Prostate gland (tissue), 2 donors: ENCODE results near the gene PODXL2. TPM values are rescaled to one million over a fixed set of nuclear protein-coding genes. Genes with fewer than 3 reads are reported as not detected.

ENCODE experiments used
- DNase-seq: peaks from one replicate; pipeline ENCODE4 v3.0.0-alpha.2; 2019; ENCODE audit warnings: low spot score
- H3K27ac ChIP-seq, 2 donors: fragments of 200-600 bp; sonication (generic); 2 replicates each; pipeline ENCODE4 v1.5.1; 2017 to 2019
- H3K27me3 ChIP-seq: fragments of 200-600 bp; sonication (generic); replicated peaks from 2 replicates; pipeline ENCODE4 v1.5.1; 2019; ENCODE audit not compliant: insufficient read depth
- H3K36me3 ChIP-seq, 2 donors: fragments of 200-600 bp; sonication (generic); 1 replicate in 1 of 2; 2 replicates in 1 of 2; pipeline versions ENCODE4 v1.5.1 to v1.8.1; 2017 to 2019
- H3K4me1 ChIP-seq: fragments of 200-600 bp; sonication (generic); replicated peaks from 2 replicates; pipeline ENCODE4 v1.5.1; 2019
- H3K4me3 ChIP-seq, 2 donors: fragments of 200-600 bp; sonication (generic); 2 replicates each; pipeline ENCODE4 v1.5.1; 2017 to 2019
- H3K9me3 ChIP-seq: fragments of 200-600 bp; sonication (generic); 2 replicates; pipeline ENCODE4 v1.5.1; 2017
- CTCF ChIP-seq, 4 experiments: fragments of 200-600 bp in 2 of 4; fragments of 450-650 bp in 2 of 4; sonication (generic) in 2 of 4; IDR thresholded peaks; 1 replicate in 3 of 4; 2 replicates in 1 of 4; pipeline ENCODE4 v1.5.1; 2016 to 2019; ENCODE audit warnings: antibody characterized with exemption in 4 of 4, mild to moderate bottlenecking in 2 of 4, moderate library complexity in 2 of 4
- POLR2A ChIP-seq: fragments of 450-650 bp; IDR thresholded peaks from one replicate; pipeline ENCODE4 v1.6.1; 2016; ENCODE audit warnings: antibody characterized with exemption, mild to moderate bottlenecking
- POLR2AphosphoS5 ChIP-seq: sonication (generic); formaldehyde crosslinking; IDR thresholded peaks from one replicate; pipeline ENCODE4 v1.6.1; 2017; ENCODE audit warnings: antibody characterized with exemption
- WGBS: methylation state at CpG from one replicate; pipeline ENCODE4 v1.1.5; 2018; 5-methylcytosine and 5-hydroxymethylcytosine counted together
- intact Hi-C: fragments of 100-400 bp; cut with DNase I; formaldehyde crosslinking; loops from one replicate; pipeline ENCODE4 v1.14.2; 2022
- total RNA-seq, 2 donors: library from RNA; depleted of rRNA; stranded (reverse); fragments of >200 nt; gene quantifications; one replicate each; pipeline ENCODE4 v1.1.0, GENCODE V29; 2016

The PODXL2 gene, protein sequence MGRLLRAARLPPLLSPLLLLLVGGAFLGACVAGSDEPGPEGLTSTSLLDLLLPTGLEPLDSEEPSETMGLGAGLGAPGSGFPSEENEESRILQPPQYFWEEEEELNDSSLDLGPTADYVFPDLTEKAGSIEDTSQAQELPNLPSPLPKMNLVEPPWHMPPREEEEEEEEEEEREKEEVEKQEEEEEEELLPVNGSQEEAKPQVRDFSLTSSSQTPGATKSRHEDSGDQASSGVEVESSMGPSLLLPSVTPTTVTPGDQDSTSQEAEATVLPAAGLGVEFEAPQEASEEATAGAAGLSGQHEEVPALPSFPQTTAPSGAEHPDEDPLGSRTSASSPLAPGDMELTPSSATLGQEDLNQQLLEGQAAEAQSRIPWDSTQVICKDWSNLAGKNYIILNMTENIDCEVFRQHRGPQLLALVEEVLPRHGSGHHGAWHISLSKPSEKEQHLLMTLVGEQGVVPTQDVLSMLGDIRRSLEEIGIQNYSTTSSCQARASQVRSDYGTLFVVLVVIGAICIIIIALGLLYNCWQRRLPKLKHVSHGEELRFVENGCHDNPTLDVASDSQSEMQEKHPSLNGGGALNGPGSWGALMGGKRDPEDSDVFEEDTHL
- total RNA-seq, result 10 to 100 TPM; 63.9 to 73.7 TPM

- H3K36me3 ChIP-seq, result no peaks in the 10 kb centered on the region
- H3K4me3 ChIP-seq, result peak within 1 kb of the TSS; percentile 35 to 48
- no peaks in the 10 kb centered on the region for H3K9me3 ChIP-seq
- intact Hi-C loops, result no loop called here
- no peaks in the 10 kb centered on the region for H3K27me3 ChIP-seq
- 15% methylated on average over 34 of the region's 105 CpGs for WGBS
- peak; percentile 24 for DNase-seq
- no peak within 1 kb of the TSS for H3K27ac ChIP-seq
- TF ChIP-seq POLR2A, result no peak
- peaks cover 3% of the 10 kb centered on the region for H3K4me1 ChIP-seq
Measured at GRCh38 chr3:127628788-127629466, at the start of gene PODXL2. PODXL2 (plus strand) TSS chr3:127629185; CDS start chr3:127629220, 35 bp downstream.

DNA sequence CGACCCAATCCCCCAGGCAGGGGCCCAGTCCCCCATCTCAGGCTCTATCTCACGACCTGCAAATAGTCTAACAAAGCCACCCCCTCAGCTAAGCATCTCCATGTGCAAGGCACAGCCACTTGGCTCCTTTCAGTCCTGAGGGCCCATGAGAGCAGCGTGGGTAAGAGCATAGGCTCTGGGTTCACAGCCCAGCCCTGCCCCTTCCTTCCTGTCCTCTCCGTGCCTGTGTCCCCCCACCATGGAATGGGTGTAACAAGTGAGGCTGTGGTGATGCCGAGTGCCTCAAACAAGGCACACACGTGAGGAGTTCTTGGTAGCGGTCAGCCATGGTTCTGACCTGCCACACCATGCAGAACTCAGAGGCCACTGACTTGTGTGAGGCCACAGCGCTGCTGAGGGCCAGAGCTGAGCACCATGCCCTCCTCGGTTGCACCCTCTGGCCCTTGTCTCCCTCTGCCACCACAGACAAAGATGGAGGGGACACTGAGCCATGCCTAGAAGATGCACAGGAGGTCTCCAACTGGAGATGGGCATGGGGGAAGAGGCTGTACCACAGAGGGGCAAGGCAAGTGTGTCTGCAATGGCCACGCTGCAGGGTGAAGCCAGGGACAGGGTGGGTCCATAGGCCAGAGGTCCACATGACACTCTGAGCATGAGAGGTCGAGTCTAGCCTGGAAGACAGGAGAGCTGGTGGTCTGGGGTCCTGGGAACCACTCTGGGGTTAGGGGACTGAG, 48.5 kb upstream of the PODXL2 start:
- no peak for DNase-seq
- Histone ChIP-seq H3K9me3 (no peaks in the 10 kb centered on the region), H3K27ac (no peak overlapping the region), H3K27me3 (no peaks in the 10 kb centered on the region), H3K4me1 (no peaks in the 10 kb centered on the region), H3K36me3 (peaks cover 3 to 5% of the 10 kb centered on the region in 2 donors), H3K4me3 (no peak overlapping the region)
- 91% methylated on average over 11 of the region's 11 CpGs for WGBS
- TF ChIP-seq POLR2A, result no peak
- intact Hi-C loops, result no loop called here

DNA sequence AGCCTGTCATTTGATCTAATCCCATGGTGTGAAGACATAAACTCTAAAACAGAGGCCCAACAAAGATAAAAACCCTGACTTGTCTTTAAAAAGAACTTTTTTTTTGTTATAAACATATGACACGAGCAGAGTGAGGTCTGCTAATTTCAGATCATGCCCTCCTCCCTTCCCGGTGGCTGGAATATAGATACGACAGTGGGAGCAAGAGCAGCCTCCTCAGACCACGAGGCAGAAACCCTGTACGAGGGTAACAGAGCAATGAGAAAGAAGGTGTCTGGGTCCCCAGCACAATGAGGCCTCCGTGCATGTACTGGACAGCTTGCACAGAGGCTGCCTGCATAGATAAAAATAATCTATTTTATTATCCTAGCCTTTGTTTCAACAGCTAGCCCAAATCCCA, 44.3 kb upstream of the PODXL2 start:
- Histone ChIP-seq H3K27me3 (no peaks in the 10 kb centered on the region), H3K9me3 (no peaks in the 10 kb centered on the region), H3K4me1 (peaks cover 16% of the 10 kb centered on the region), H3K4me3 (no peak overlapping the region), H3K36me3 (peaks cover 0 to 1% of the 10 kb centered on the region in 2 donors), H3K27ac (no peak overlapping the region)
- 95% methylated on average over 6 of the region's 6 CpGs for WGBS
- intact Hi-C loops, result no loop called here
- TF ChIP-seq CTCF (IDR thresholded peaks at IDR 0.05) (no peak), POLR2AphosphoS5 (no peak), POLR2A (no peak)
- no peak for DNase-seq

GRCh38 chr3:127585163-127585812, 43.7 kb upstream of the PODXL2 start:
- Histone ChIP-seq H3K4me1 (peaks cover 16% of the 10 kb centered on the region), H3K9me3 (no peaks in the 10 kb centered on the region), H3K27me3 (no peaks in the 10 kb centered on the region), H3K4me3 (no peak overlapping the region), H3K27ac (no peak overlapping the region), H3K36me3 (no peaks in the 10 kb centered on the region)
- WGBS, result 46% methylated on average over 4 of the region's 4 CpGs
- intact Hi-C loops, result no loop called here
- no peak for DNase-seq
- no peak for TF ChIP-seq POLR2A

DNA sequence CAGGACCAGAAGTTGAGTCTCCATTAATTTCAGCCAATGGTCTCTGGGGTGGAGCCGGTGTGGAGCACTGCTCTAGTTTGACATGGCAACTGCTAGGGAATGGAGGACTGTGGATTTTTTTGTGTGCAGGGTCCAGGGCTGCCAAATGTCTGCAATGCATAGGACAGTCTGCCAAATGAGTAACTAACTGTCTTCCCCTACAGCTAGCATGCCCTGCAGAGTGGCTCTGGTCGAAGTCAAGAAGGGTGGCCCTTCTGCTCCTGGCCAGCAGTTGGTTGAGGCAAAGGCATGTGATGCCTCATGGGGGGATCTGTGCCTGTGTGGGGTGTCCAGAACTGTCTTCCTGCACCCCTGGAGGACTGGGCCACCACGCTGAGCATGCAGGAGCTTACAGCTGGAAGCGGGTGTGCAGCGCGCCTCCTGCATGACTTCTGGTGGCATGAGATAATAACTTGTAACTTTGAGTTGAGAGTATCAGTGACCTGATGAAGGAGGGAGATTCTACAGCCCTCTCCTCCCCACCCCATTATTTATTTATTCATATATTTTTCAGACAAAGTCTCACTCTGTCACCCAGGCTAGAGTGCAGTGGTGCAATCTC, 43.1 kb upstream of the PODXL2 start:
- peaks cover 16% of the 10 kb centered on the region for H3K4me1 ChIP-seq
- no peak overlapping the region for H3K27ac ChIP-seq
- no peaks in the 10 kb centered on the region for H3K27me3 ChIP-seq
- H3K36me3 ChIP-seq, result no peaks in the 10 kb centered on the region
- H3K4me3 ChIP-seq, result no peak overlapping the region
- intact Hi-C loops, result no loop called here
- no peak for DNase-seq
- 96% methylated on average over 6 of the region's 6 CpGs for WGBS
- no peak for TF ChIP-seq CTCF (IDR thresholded peaks at IDR 0.05)
- TF ChIP-seq POLR2AphosphoS5, result no peak
- TF ChIP-seq POLR2A, result no peak
- H3K9me3 ChIP-seq, result no peaks in the 10 kb centered on the region
